Endothelial cell of umbilical vein (primary cell): Measurements from ENCODE around the gene RPA1. TPM values are rescaled to one million over a fixed set of nuclear protein-coding genes. Genes with fewer than 3 reads are reported as not detected.

Source experiments
- BruUV-seq: library from RNA; stranded (reverse); fragments of 400-500 nt; replicated peaks from 2 replicates; lab custom pipeline; 2021; lab: Mats Ljungman, UMichigan
- CTCF ChIA-PET: fragments of 300-600, 350-600 bp; sonication (Branson Sonifier 250); formaldehyde crosslinking; loops from one replicate; lab custom pipeline; 2021; ENCODE audit warnings: antibody characterized with exemption, inconsistent platforms; lab: Charles Lee
- POLR2A ChIA-PET: fragments of 300-600, 350-600 bp; sonication (Branson Sonifier 250); formaldehyde crosslinking; loops from one replicate; lab custom pipeline; 2021; ENCODE audit warnings: antibody characterized with exemption, inconsistent platforms; lab: Charles Lee
- DNase-seq: peaks from one replicate; pipeline ENCODE4 v3.0.0-alpha.2; 2011; ENCODE audit warnings: low read depth, low spot score
- FAIRE-seq: peaks from 2 replicates; lab custom pipeline; 2011; peaks lifted over from hg19 to GRCh38; lab: Jason Lieb, UNC
- H2AFZ ChIP-seq: 2 replicates; pipeline ENCODE4 v1.6.0; 2012; ENCODE audit warnings: low read depth, low read length, control low read depth, inconsistent platforms
- H3K27ac ChIP-seq: 2 replicates; pipeline ENCODE4 v1.5.1; 2011; ENCODE audit warnings: low read depth, mild to moderate bottlenecking, control low read depth, low read length, moderate library complexity; ENCODE audit not compliant: insufficient read depth
- H3K27me3 ChIP-seq, 2 experiments: 2 replicates each; pipeline versions ENCODE4 v1.6.0 to v1.6.1; 2011; ENCODE audit warnings: low read length in 2 of 2, mixed read lengths in 1 of 2; ENCODE audit not compliant: control insufficient read depth in 2 of 2, insufficient read depth in 2 of 2
- H3K36me3 ChIP-seq, 2 experiments: 2 replicates in 1 of 2; 3 replicates in 1 of 2; pipeline ENCODE4 v1.5.1; 2011; ENCODE audit warnings: low read length in 2 of 2, mild to moderate bottlenecking in 1 of 2, moderate library complexity in 1 of 2; ENCODE audit not compliant: control insufficient read depth in 2 of 2, insufficient read depth in 2 of 2; ENCODE audit errors: extremely low read depth in 1 of 2
- H3K4me1 ChIP-seq: 3 replicates; pipeline ENCODE4 v1.5.1; 2011; ENCODE audit warnings: mild to moderate bottlenecking, low read length; ENCODE audit not compliant: control insufficient read depth, insufficient read depth; ENCODE audit errors: extremely low read depth
- H3K4me2 ChIP-seq: 2 replicates; pipeline ENCODE4 v1.6.1; 2011; ENCODE audit warnings: low read length, control low read depth, mixed read lengths; ENCODE audit not compliant: insufficient read depth
- H3K4me3 ChIP-seq, 3 experiments: fragments of 200-600 bp in 1 of 3; sonication (generic), shearing (Covaris generic) in 1 of 3; replicated peaks in 1 of 3; 2 replicates each; pipeline ENCODE4 v1.5.1; 2011 to 2016; ENCODE audit warnings: control low read depth in 3 of 3, low read length in 3 of 3, mild to moderate bottlenecking in 2 of 3, inconsistent platforms in 1 of 3, low read depth in 1 of 3, moderate library complexity in 1 of 3; ENCODE audit not compliant: insufficient read depth in 1 of 3
- H3K79me2 ChIP-seq: 2 replicates; pipeline ENCODE4 v1.6.0; 2012; ENCODE audit warnings: low read length, inconsistent platforms; ENCODE audit not compliant: control insufficient read depth, insufficient read depth
- H3K9ac ChIP-seq: replicated peaks from 2 replicates; pipeline ENCODE3; 2011; ENCODE audit warnings: low read length, control low read depth; ENCODE audit not compliant: insufficient read depth; ENCODE audit errors: extremely low read depth
- H3K9me1 ChIP-seq: replicated peaks from 3 replicates; pipeline ENCODE4 v1.6.0; 2011; ENCODE audit warnings: mild to moderate bottlenecking, low read length; ENCODE audit not compliant: control insufficient read depth, insufficient read depth; ENCODE audit errors: extremely low read depth
- H3K9me3 ChIP-seq: replicated peaks from 2 replicates; pipeline ENCODE4 v1.5.1; 2012; ENCODE audit warnings: low read length, inconsistent platforms; ENCODE audit not compliant: control insufficient read depth, insufficient read depth
- H4K20me1 ChIP-seq: replicated peaks from 2 replicates; pipeline ENCODE3; 2011; ENCODE audit warnings: mild to moderate bottlenecking, low read length; ENCODE audit not compliant: control insufficient read depth, insufficient read depth; ENCODE audit errors: extremely low read depth
- EZH2 ChIP-seq: IDR thresholded peaks from 2 replicates; pipeline ENCODE4 v1.6.1; 2012; ENCODE audit warnings: borderline replicate concordance, low read depth, mild to moderate bottlenecking, moderate library complexity, low read length, inconsistent platforms; ENCODE audit not compliant: severe bottlenecking
- FOS ChIP-seq: IDR thresholded peaks from 2 replicates; pipeline ENCODE4 v1.6.1; 2011; ENCODE audit warnings: mild to moderate bottlenecking, low read length, moderate library complexity, borderline replicate concordance; ENCODE audit not compliant: insufficient read depth
- GATA2 ChIP-seq: IDR thresholded peaks from 2 replicates; pipeline ENCODE4 v1.7.0; 2011; ENCODE audit warnings: low read depth, mild to moderate bottlenecking, moderate library complexity, mixed read lengths, low read length; ENCODE audit not compliant: insufficient read length, insufficient read depth
- JUN ChIP-seq: IDR thresholded peaks from 2 replicates; pipeline ENCODE4 v1.6.1; 2011; ENCODE audit warnings: borderline replicate concordance, low read depth; ENCODE audit not compliant: insufficient read length, insufficient read depth
- MYC ChIP-seq: IDR thresholded peaks from one replicate; pipeline ENCODE4 v1.6.1; 2011; ENCODE audit warnings: mild to moderate bottlenecking, low read depth, low read length
- POLR2A ChIP-seq: IDR thresholded peaks from 2 replicates; pipeline ENCODE4 v1.6.1; 2012; ENCODE audit warnings: low read depth, mild to moderate bottlenecking, control low read depth, low read length
- POLR2AphosphoS5 ChIP-seq: IDR thresholded peaks from 2 replicates; pipeline ENCODE4 v1.6.1; 2012; ENCODE audit warnings: low read depth, mild to moderate bottlenecking, control low read depth, low read length, moderate library complexity; ENCODE audit not compliant: insufficient read depth
- dilution Hi-C: fragments of 300-500 bp; cut with MboI; formaldehyde crosslinking; loops from one replicate; pipeline ENCODE4 v1.15.0; 2019; ENCODE audit warnings: low sequenced_read_pairs; ENCODE audit not compliant: extremely low pct_ligation_motif_present
- intact Hi-C: fragments of 100-400 bp; cut with micrococcal nuclease; formaldehyde crosslinking; loops from one replicate; pipeline ENCODE4 v1.10.0; 2022
- polyA plus RNA-seq, 4 experiments: library from polyadenylated mRNA; depleted of rRNA in 3 of 4; stranded (reverse) in 3 of 4; unstranded in 1 of 4; fragments of >200 nt; gene quantifications; 2 replicates each; pipeline versions ENCODE4 v1.2.1 to v1.2.3, GENCODE V29; 2011 to 2012; ENCODE audit warnings: missing spikeins in 1 of 4
- total RNA-seq: library from RNA; stranded (reverse); gene quantifications from 2 replicates; pipeline ENCODE4 v1.2.3, GENCODE V29; 2021
- TF ChIP-seq, protein P1 (sequence below), 2 donors: IDR thresholded peaks; 1 replicate in 1 of 2; 2 replicates in 1 of 2; pipeline ENCODE4 v1.5.1; 2011; ENCODE audit warnings: low read length in 2 of 2, mild to moderate bottlenecking in 2 of 2, moderate library complexity in 2 of 2, control low read depth in 1 of 2, inconsistent platforms in 1 of 2, low read depth in 1 of 2; ENCODE audit not compliant: insufficient read depth in 1 of 2; ENCODE audit errors: extremely low read depth in 1 of 2
- TF ChIP-seq, protein P2 (sequence below): IDR thresholded peaks from 2 replicates; pipeline ENCODE4 v1.6.1; 2011; ENCODE audit not compliant: insufficient read depth, insufficient read length

RPA1 gene
- total and polyA plus RNA-seq, 2 donors (not counting 3 experiments of a cell fraction or from before 2014, with no cell fraction given), result 50.5 to 123 TPM

DNA sequence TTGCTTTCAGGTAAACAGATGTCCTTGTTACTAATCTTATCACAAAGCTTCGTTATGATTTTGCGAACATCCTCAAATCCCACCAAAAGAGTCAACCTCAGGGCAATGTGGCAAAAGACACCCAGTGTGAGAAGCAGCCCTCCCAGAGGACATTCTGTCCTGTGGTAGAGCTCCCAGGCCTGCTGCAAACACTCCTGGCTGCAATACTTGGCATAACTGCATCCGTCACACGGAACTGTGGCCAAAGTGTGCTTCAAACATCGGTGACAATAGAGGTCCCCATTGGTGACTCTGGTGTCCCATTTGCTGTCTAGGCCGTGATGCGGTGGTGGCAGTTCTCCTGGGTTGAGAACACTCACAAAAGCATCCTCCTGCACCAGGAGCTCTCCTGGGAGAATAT is 29.6 kb upstream of the RPA1 start:
- FAIRE-seq (no peak), DNase-seq (no peak)
- Histone ChIP-seq H3K27me3 (no peaks in the 10 kb centered on the region), H2AFZ (no peak overlapping the region), H3K9me1 (no peaks in the 10 kb centered on the region), H3K9me3 (no peaks in the 10 kb centered on the region), H3K4me3 (no peak overlapping the region), H3K4me1 (no peaks in the 10 kb centered on the region), H3K9ac (no peak overlapping the region), H3K27ac (no peak overlapping the region), H3K4me2 (no peak overlapping the region), H4K20me1 (no peaks in the 10 kb centered on the region), H3K79me2 (peaks cover 1% of the 10 kb centered on the region), H3K36me3 (peaks cover 5 to 9% of the 10 kb centered on the region in 2 experiments)
- TF ChIP-seq POLR2AphosphoS5 (no peak), FOS (no peak), GATA2 (no peak), EZH2 (no peak), JUN (no peak), POLR2A (no peak), MYC (no peak)
- TF ChIP-seq, protein P1, sequence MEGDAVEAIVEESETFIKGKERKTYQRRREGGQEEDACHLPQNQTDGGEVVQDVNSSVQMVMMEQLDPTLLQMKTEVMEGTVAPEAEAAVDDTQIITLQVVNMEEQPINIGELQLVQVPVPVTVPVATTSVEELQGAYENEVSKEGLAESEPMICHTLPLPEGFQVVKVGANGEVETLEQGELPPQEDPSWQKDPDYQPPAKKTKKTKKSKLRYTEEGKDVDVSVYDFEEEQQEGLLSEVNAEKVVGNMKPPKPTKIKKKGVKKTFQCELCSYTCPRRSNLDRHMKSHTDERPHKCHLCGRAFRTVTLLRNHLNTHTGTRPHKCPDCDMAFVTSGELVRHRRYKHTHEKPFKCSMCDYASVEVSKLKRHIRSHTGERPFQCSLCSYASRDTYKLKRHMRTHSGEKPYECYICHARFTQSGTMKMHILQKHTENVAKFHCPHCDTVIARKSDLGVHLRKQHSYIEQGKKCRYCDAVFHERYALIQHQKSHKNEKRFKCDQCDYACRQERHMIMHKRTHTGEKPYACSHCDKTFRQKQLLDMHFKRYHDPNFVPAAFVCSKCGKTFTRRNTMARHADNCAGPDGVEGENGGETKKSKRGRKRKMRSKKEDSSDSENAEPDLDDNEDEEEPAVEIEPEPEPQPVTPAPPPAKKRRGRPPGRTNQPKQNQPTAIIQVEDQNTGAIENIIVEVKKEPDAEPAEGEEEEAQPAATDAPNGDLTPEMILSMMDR (IDR thresholded peaks at IDR 0.05; ENCODE audit: extremely low read depth in 1 of 2, insufficient read depth in 1 of 2, low read depth in 1 of 2, low read length in 2 of 2), result no peak
- TF ChIP-seq, protein P2, sequence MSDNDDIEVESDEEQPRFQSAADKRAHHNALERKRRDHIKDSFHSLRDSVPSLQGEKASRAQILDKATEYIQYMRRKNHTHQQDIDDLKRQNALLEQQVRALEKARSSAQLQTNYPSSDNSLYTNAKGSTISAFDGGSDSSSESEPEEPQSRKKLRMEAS, result no peak
- intact Hi-C loops (no loop called here), dilution Hi-C loops (no loop called here)
- ChIA-PET CTCF (interaction anchor here (0.7 to 1.3 kb wide), 3 partner anchors 13 to 79 kb away, joined by 3 read pairs; no protein-coding TSS in a partner anchor), POLR2A (no interaction called here)
- BruUV-seq, result no TSS peak
